ENCODE measurements around the gene KRT81. TPM values are rescaled to one million over a fixed set of nuclear protein-coding genes. Genes with fewer than 3 reads are reported as not detected.

Gene KRT81
- total and polyA plus RNA-seq, 2 experiments from 2014 or later = 0.11 to 0.34 TPM

DNA sequence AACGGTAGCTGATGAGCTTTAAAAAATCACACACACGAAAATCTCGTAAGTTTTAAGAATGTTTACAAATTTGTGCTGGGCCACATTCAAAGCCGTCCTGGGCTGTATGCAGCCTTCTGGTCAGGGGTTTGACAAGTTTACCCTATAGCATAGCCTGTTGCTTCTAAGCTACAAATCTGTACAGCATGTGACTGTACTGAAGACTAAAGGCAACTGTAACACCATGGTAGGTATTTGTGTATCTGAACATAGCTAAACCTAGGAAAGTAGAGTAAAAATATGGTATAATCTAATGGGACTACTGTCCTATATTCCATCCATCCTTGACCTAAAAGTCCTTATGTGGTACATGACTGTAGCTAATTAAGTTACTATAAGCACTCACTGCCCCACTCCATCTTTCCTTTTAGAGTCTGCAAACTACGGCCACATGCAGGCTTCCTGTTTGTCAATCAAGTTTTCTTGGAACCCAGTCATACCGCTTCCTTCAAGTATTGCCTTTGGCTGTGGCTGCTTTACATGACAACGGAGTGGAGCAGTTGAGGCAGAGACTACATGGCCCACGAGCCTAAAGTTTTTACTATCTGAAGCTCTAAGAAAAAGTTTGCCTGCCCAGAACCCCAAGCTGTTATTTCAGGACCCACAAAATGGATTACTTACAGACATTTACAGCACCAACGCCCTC is 39.8 kb downstream of the KRT81 start:
- no peak overlapping the region for H3K4me3 ChIP-seq
- H3K36me3 ChIP-seq (ENCODE audit: low read depth) = no peaks in the 10 kb centered on the region
- no peak for DNase-seq
- WGBS, 2 experiments (ENCODE audit: low coverage in 1 of 2, low lambda C conversion rate in 2 of 2, missing lambda C conversion rate in 2 of 2) = 78 to 80% methylated on average over 9 of the region's 9 CpGs
- H3K79me2 ChIP-seq (ENCODE audit: insufficient read depth) = no peaks in the 10 kb centered on the region
- no peak overlapping the region for H3K4me2 ChIP-seq (ENCODE audit: unreplicated experiment)
- no peaks in the 10 kb centered on the region for H3K9me3 ChIP-seq (ENCODE audit: low read depth)
- H3K27ac ChIP-seq = no peak overlapping the region
- H3F3A ChIP-seq (ENCODE audit: insufficient read depth) = no peaks in the 10 kb centered on the region
- peaks cover 13% of the 10 kb centered on the region for H3K4me1 ChIP-seq (ENCODE audit: insufficient read depth)
- no peaks in the 10 kb centered on the region for H4K20me1 ChIP-seq (ENCODE audit: insufficient read depth)
- no peak overlapping the region for H3K9ac ChIP-seq
- no peak overlapping the region for H2AFZ ChIP-seq
- H3K9me2 ChIP-seq (ENCODE audit: insufficient read depth) = no peaks in the 10 kb centered on the region
- H3K27me3 ChIP-seq (replicated peaks; ENCODE audit: insufficient read depth) = peaks cover under 1% of the 10 kb centered on the region; the same call in 1 of the 2 replicates
- TF ChIP-seq EZH2 (IDR thresholded peaks at IDR 0.05; ENCODE audit: insufficient read depth, poor library complexity, severe bottlenecking) (no peak), EZH2phosphoT487 (IDR thresholded peaks at IDR 0.05; ENCODE audit: insufficient read depth, low read depth) (no peak)
- in situ Hi-C loops (cut with MboI) = no loop called here

DNA sequence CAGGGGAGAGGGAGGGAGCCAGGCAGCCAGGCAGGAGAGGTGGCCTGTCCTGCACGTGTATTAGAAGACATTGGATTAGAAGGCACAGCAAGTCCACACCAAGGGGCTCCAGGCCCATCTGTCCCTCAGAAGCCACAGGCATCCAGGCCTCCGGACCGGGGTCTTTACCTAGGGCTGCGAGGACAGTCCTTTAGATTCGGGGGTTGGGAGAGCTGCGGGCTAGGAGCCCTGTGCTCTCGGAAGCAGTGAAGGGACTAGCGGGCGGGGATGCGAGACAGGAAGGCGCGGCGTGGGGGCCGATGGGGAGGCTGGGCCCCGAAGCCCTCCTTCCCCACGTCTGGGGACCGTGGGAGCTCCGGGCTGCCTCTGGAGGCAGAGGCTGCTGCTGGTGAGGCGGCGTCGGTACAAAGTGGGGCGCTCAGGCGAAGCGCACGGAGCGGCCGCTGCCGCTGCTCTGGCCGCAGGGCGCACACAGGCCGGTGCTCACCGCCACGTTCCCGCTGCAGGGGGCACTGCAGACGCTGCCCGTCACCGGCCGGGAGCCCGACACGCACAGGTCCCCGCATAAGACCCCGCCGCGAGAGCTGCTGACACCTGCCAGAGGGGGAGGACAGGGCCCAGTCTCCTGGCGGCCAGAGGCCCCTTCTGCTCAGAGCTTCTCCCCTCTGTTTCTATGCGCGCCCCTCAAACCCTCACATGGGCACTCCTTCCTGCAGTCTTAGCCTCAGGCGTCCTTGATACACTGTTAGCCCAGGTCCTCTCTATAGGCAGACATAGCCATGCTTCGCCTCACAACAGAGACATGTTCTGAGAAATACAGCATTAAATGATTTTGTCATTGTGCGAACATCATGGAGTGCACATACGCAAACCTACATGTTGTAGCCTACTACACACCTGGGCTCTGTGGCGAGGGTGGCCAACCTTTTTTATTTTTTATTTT is 41.0 kb downstream of the KRT81 start:
- WGBS, 2 experiments (ENCODE audit: low coverage in 1 of 2, low lambda C conversion rate in 2 of 2, missing lambda C conversion rate in 2 of 2) = 49 to 61% methylated on average over 37 to 50 of the region's 52 CpGs

GRCh38 chr12:52249511-52250047 is 41.8 kb downstream of the KRT81 start:
- Histone ChIP-seq H3K9me2 (ENCODE audit: insufficient read depth) (no peaks in the 10 kb centered on the region), H3K4me3 (no peak overlapping the region), H3K36me3 (ENCODE audit: low read depth) (no peaks in the 10 kb centered on the region), H3K4me1 (ENCODE audit: insufficient read depth) (peaks cover 14% of the 10 kb centered on the region), H3F3A (ENCODE audit: insufficient read depth) (no peaks in the 10 kb centered on the region), H3K4me2 (ENCODE audit: unreplicated experiment) (no peak overlapping the region), H4K20me1 (ENCODE audit: insufficient read depth) (no peaks in the 10 kb centered on the region), H3K27ac (no peak overlapping the region), H3K27me3 (replicated peaks; ENCODE audit: insufficient read depth) (no peaks in the 10 kb centered on the region), H2AFZ (no peak overlapping the region), H3K9me3 (ENCODE audit: low read depth) (no peaks in the 10 kb centered on the region), H3K79me2 (ENCODE audit: insufficient read depth) (no peaks in the 10 kb centered on the region), H3K9ac (no peak overlapping the region)
- WGBS, 2 experiments (ENCODE audit: low coverage in 1 of 2, low lambda C conversion rate in 2 of 2, missing lambda C conversion rate in 2 of 2) = 56 to 66% methylated on average over 2 of the region's 2 CpGs
- DNase-seq = no peak
- in situ Hi-C loops (cut with MboI) = no loop called here
- no peak for TF ChIP-seq EZH2 (IDR thresholded peaks at IDR 0.05; ENCODE audit: insufficient read depth, poor library complexity, severe bottlenecking)
- TF ChIP-seq EZH2phosphoT487 (IDR thresholded peaks at IDR 0.05; ENCODE audit: insufficient read depth, low read depth) = no peak

More for the DNA sequence above, 41.0 kb downstream of the KRT81 start:
- Histone ChIP-seq H3K4me3 (no peak overlapping the region), H3K27ac (no peak overlapping the region), H3K36me3 (ENCODE audit: low read depth) (no peaks in the 10 kb centered on the region), H3K9me2 (ENCODE audit: insufficient read depth) (no peaks in the 10 kb centered on the region), H3K79me2 (ENCODE audit: insufficient read depth) (no peaks in the 10 kb centered on the region), H3K27me3 (replicated peaks; ENCODE audit: insufficient read depth) (no peaks in the 10 kb centered on the region; the same call in 1 of the 2 replicates), H3K4me2 (ENCODE audit: unreplicated experiment) (no peak overlapping the region), H3F3A (ENCODE audit: insufficient read depth) (no peaks in the 10 kb centered on the region), H3K9ac (no peak overlapping the region), H3K9me3 (ENCODE audit: low read depth) (no peaks in the 10 kb centered on the region), H2AFZ (no peak overlapping the region), H3K4me1 (ENCODE audit: insufficient read depth) (peaks cover 13% of the 10 kb centered on the region), H4K20me1 (ENCODE audit: insufficient read depth) (no peaks in the 10 kb centered on the region)
- DNase-seq = no peak
- TF ChIP-seq EZH2 (IDR thresholded peaks at IDR 0.05; ENCODE audit: insufficient read depth, poor library complexity, severe bottlenecking) (no peak), EZH2phosphoT487 (IDR thresholded peaks at IDR 0.05; ENCODE audit: insufficient read depth, low read depth) (no peak)
- in situ Hi-C loops (cut with MboI) = no loop called here
